ENCODE results near the gene TMEM9. TPM values are rescaled to one million over a fixed set of nuclear protein-coding genes. Genes with fewer than 3 reads are reported as not detected.

Gene TMEM9
- total RNA-seq, 1 experiment from 2014 or later: 435 TPM

GRCh38 chr1:201185123-201185453, 30.8 kb upstream of the TMEM9 start:
- CTCF ChIA-PET: no interaction called here
- H2AFZ ChIP-seq (ENCODE audit: low read length): peak overlapping the region; percentile 6; the same call in 1 of the 2 replicates
- intact Hi-C loops (cut with micrococcal nuclease): loop anchor here (1.0 to 2.0 kb wide), 4 partner anchors 36 to 70 kb away; no protein-coding TSS in a partner anchor
- POLR2A ChIA-PET (ENCODE audit: unreplicated experiment): no interaction called here
- H4K20me1 ChIP-seq (ENCODE audit: low read length): no peaks in the 10 kb centered on the region
- H3K9me2 ChIP-seq (replicated peaks; ENCODE audit: low read length): no peaks in the 10 kb centered on the region
- H3K9ac ChIP-seq (ENCODE audit: low read length): no peak overlapping the region
- ATAC-seq (no peak), DNase-seq (no peak)
- H3K27me3 ChIP-seq (ENCODE audit: low read length): peaks cover 7% of the 10 kb centered on the region; the same call in 1 of the 2 replicates
- no peak overlapping the region for H3K27ac ChIP-seq (ENCODE audit: low read length)
- H3F3A ChIP-seq (ENCODE audit: low read length, unreplicated experiment): no peaks in the 10 kb centered on the region
- H3K4me3 ChIP-seq (ENCODE audit: low read length): no peak overlapping the region
- no peaks in the 10 kb centered on the region for H3K79me2 ChIP-seq (ENCODE audit: low read length)
- H3K9me3 ChIP-seq (ENCODE audit: low read length): no peaks in the 10 kb centered on the region
- H3K4me2 ChIP-seq (ENCODE audit: low read length): no peak overlapping the region
- no TSS peak for BruUV-seq (replicated peaks)
- no peak for TF ChIP-seq EZH2 (IDR thresholded peaks at IDR 0.05; ENCODE audit: low read length, unreplicated experiment)
- no peak for TF ChIP-seq CTCF (conservative IDR thresholded peaks at IDR 0.05; ENCODE audit: low read depth, low read length)
- TF ChIP-seq EZH2phosphoT487 (IDR thresholded peaks at IDR 0.05; ENCODE audit: borderline replicate concordance, low read length): no peak
- no peaks in the 10 kb centered on the region for H3K36me3 ChIP-seq (ENCODE audit: low read depth, low read length)
- H3K4me1 ChIP-seq (ENCODE audit: insufficient read depth, low read length): peaks cover 11% of the 10 kb centered on the region; the same call in 1 of the 2 replicates

GRCh38 chr1:201184307-201185122, 30.2 kb upstream of the TMEM9 start:
- ATAC-seq (peak; percentile 87), DNase-seq (peak; percentile 89)
- H3K27ac ChIP-seq (ENCODE audit: low read length): no peak overlapping the region
- peaks cover 11% of the 10 kb centered on the region; the same call in 1 of the 2 replicates for H3K4me1 ChIP-seq (ENCODE audit: insufficient read depth, low read length)
- ChIA-PET POLR2A (ENCODE audit: unreplicated experiment) (interaction anchor here (0.6 kb wide), 1 partner anchor 165 kb away, joined by 4 read pairs; no protein-coding TSS in a partner anchor), CTCF (interaction anchor here (0.6 kb wide), 1 partner anchor 298 kb away, joined by 3 read pairs; no protein-coding TSS in a partner anchor)
- no peaks in the 10 kb centered on the region for H3F3A ChIP-seq (ENCODE audit: low read length, unreplicated experiment)
- no peak overlapping the region for H3K4me2 ChIP-seq (ENCODE audit: low read length)
- no peaks in the 10 kb centered on the region for H3K9me2 ChIP-seq (replicated peaks; ENCODE audit: low read length)
- H3K36me3 ChIP-seq (ENCODE audit: low read depth, low read length): no peaks in the 10 kb centered on the region
- no peaks in the 10 kb centered on the region for H4K20me1 ChIP-seq (ENCODE audit: low read length)
- H3K4me3 ChIP-seq (ENCODE audit: low read length): no peak overlapping the region
- no peaks in the 10 kb centered on the region for H3K79me2 ChIP-seq (ENCODE audit: low read length)
- peak overlapping the region; percentile 6 for H2AFZ ChIP-seq (ENCODE audit: low read length)
- H3K27me3 ChIP-seq (ENCODE audit: low read length): peaks cover 7% of the 10 kb centered on the region; the same call in 1 of the 2 replicates
- no peaks in the 10 kb centered on the region for H3K9me3 ChIP-seq (ENCODE audit: low read length)
- no peak overlapping the region for H3K9ac ChIP-seq (ENCODE audit: low read length)
- intact Hi-C loops (cut with micrococcal nuclease): loop anchor here (1.0 to 2.0 kb wide), 4 partner anchors 35 to 70 kb away; no protein-coding TSS in a partner anchor
- TF ChIP-seq CTCF (conservative IDR thresholded peaks at IDR 0.05; ENCODE audit: low read depth, low read length) (peak; percentile 93), EZH2 (IDR thresholded peaks at IDR 0.05; ENCODE audit: low read length, unreplicated experiment) (no peak), EZH2phosphoT487 (IDR thresholded peaks at IDR 0.05; ENCODE audit: borderline replicate concordance, low read length) (no peak)
- no TSS peak for BruUV-seq (replicated peaks)

GRCh38 chr1:201183753-201184152, 29.5 kb upstream of the TMEM9 start:
- no peak for TF ChIP-seq CTCF (conservative IDR thresholded peaks at IDR 0.05; ENCODE audit: low read depth, low read length)
- TF ChIP-seq EZH2 (IDR thresholded peaks at IDR 0.05; ENCODE audit: low read length, unreplicated experiment): no peak
- TF ChIP-seq EZH2phosphoT487 (IDR thresholded peaks at IDR 0.05; ENCODE audit: borderline replicate concordance, low read length): no peak

More at GRCh38 chr1:201183753-201184152, 29.5 kb upstream of the TMEM9 start:
- intact Hi-C loops (cut with micrococcal nuclease): loop anchor here (2.0 kb wide), 1 partner anchor 69 kb away; no protein-coding TSS in a partner anchor
- Histone ChIP-seq H3K9me2 (replicated peaks; ENCODE audit: low read length) (no peaks in the 10 kb centered on the region), H4K20me1 (ENCODE audit: low read length) (no peaks in the 10 kb centered on the region), H3F3A (ENCODE audit: low read length, unreplicated experiment) (no peaks in the 10 kb centered on the region), H3K4me2 (ENCODE audit: low read length) (no peak overlapping the region), H3K4me3 (ENCODE audit: low read length) (no peak overlapping the region), H3K27me3 (ENCODE audit: low read length) (peaks cover 7% of the 10 kb centered on the region; the same call in 1 of the 2 replicates), H3K9me3 (ENCODE audit: low read length) (no peaks in the 10 kb centered on the region), H3K4me1 (ENCODE audit: insufficient read depth, low read length) (peaks cover 11% of the 10 kb centered on the region; the same call in 1 of the 2 replicates), H3K27ac (ENCODE audit: low read length) (no peak overlapping the region), H2AFZ (ENCODE audit: low read length) (no peak overlapping the region), H3K36me3 (ENCODE audit: low read depth, low read length) (no peaks in the 10 kb centered on the region), H3K9ac (ENCODE audit: low read length) (no peak overlapping the region), H3K79me2 (ENCODE audit: low read length) (no peaks in the 10 kb centered on the region)
- ATAC-seq (no peak), DNase-seq (no peak)
- POLR2A ChIA-PET (ENCODE audit: unreplicated experiment): no interaction called here
- CTCF ChIA-PET: no interaction called here
- no TSS peak for BruUV-seq (replicated peaks)
